GM18517 (cell line): Measurements from ENCODE around the gene SLC22A14.
"Not testable (repeated sequence)": the region's sequence is repeated elsewhere in the genome, so short reads cannot be mapped to it uniquely, and the experiment has no call there.

Source experiments
- ATAC-seq: cut with Tn5 transposase; IDR thresholded peaks from one replicate; pipeline ENCODE4 v1.9.1; 2021; ENCODE audit warnings: mild to moderate bottlenecking, moderate library complexity; ENCODE audit not compliant: unreplicated experiment

Gene SLC22A14

GRCh38 chr3:38313263-38313662 lies 31.2 kb downstream of the SLC22A14 start:
- no peak for ATAC-seq

GRCh38 chr3:38313695-38314094 lies 31.6 kb downstream of the SLC22A14 start:
- no peak for ATAC-seq

DNA sequence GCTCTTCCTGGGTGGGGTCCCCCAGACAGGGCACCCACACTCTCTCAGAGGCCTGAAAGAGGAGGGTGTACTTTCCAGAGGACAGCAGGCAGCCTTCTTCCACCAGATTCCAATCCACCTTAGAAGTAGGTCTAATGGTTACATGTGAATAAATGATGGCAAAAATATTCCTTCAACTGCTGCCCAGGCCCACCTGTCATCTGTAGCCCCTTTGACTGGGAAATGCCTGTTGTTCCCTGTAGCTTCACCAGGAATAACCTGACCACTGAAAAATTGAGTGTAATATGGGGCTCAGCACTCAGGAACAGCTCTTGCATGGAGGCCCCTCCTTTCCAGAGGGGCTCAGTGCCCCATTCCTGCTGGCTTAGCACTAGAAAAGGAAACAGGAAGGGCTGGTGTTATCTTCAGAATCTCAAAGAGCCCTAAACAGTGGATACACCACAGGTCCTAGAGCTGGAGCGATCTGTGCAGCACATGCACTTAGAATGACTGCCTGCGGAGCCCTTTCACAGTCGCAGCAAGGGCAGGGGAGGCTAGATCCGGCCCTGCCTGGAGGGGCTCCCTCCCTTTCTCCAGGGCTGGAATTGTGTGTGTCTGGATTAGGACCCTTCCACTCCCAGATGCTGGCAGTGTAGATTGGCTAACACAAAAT lies 32.1 kb downstream of the SLC22A14 start:
- ATAC-seq, result no peak

GRCh38 chr3:38314764-38315487 lies 32.8 kb downstream of the SLC22A14 start:
- no peak for ATAC-seq

- no peak for ATAC-seq
Measured at GRCh38 chr3:38315488-38316230, 33.6 kb downstream of the SLC22A14 start.

GRCh38 chr3:38316356-38317191 lies 34.5 kb downstream of the SLC22A14 start:
- no peak for ATAC-seq

DNA sequence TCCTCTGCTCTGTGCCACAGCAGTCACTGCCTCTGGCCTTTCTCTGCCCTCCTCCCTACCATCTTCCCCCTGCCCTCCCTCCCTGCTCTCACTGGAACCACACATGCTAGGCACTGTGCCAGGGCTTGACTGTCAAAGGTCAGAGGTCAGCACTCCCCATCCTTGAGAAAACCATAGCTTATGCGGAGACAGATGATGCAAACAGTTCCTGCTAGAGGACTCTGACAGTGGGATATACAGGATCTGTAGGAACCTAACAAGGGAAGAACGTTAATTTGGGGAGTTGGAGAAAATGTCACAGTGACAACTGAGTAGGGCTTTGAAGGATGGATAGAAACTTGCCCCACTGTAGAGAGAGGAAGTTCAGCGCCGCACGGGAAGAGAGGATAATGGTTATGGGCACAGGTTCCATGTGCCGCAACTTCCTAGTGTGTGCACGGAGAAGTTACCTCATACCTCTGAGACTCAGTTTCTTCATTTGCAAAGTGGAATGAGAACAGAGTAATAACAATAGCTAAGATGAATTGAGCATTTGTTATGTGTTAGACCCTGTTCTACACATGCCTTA lies 35.2 kb downstream of the SLC22A14 start:
- no peak for ATAC-seq

- no peak for ATAC-seq
Measured at GRCh38 chr3:38318766-38319671, 36.9 kb downstream of the SLC22A14 start.

DNA sequence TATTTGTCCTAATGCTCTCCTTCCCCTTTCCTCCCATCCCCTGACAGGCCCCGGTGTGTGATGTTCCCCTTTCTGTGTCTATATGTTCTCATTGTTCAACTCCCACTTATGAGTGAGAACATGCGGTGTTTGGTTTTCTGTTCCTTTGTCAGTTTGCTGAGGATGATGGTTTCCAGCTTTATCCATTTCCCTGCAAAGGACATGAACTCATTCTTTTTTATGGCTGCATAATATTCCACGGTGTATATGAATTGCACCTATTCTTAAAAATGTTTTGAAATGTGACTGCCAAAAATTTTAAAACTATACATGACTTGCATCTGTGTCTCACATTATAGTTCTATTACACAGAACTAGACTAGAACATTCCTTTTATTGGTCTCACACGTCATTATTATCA lies 38.5 kb downstream of the SLC22A14 start:
- not testable (repeated sequence) for ATAC-seq

DNA sequence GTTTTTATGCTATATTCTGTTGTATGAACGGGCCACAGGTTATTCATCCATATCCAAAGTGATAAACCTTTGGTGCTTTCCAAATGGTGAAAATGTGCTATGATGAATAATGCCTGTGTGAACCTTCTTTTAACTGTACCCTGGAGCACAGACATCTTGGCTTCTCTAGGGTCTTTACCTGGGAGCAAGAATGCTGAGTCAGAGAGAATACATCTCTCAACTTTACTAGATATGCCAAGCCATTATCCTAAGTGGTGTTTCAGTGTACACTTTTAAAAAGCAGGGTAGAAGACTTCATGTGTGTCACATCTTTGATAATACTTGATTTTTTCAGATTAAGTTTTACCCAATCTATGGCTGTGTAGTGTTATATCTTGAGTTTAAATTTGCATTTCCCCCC lies 41.0 kb downstream of the SLC22A14 start:
- ATAC-seq, result no peak

DNA sequence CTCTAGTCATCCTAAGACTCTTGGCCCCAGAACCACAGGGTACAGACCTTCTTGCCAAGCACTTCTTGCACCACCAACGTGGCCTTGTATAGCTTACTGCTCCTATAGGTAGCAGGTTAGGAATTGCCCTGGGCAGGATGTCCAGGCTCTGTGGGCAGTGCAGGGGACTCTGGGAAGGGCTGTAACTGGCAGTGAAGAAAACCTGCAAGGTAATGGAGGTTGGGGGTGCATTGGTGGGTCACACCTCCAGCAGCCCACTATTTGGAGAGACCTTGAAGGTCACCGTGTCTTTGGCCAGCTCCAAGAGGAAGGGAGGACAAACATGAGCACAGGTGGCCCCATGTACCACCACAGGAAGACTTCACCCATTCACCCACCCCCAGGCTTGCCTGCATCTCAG lies 43.2 kb downstream of the SLC22A14 start:
- no peak for ATAC-seq

DNA sequence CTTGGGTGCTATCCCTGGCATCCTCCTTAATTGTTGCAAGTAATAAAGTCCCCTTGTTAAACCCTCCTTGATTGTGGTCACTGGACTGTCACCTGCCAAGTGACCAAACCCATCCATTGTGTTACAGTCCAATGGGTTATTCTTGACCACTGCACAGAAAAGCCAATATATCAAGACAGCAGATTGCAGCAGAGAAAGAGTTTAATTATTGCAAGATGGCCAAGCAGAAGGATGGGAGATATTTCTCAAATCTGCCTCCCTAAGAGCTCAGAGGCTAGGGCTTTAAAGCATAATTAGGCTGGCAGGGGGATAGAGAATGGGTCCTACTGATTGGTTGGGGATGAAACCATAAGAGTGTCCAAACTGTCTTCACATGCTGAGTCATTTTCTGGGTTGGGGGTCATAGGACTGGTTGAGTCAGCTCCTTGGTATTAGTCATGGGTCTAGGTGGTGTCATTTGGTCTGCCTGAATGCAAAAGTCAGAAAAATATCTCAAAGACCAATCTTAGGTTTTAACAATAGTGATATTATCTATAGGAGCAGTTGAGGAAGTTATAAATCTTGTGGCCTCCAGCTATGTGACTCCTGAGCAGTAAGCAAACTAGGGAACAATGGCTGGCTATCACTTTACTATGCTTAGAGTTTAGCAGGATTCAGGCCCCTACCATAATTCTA lies 45.4 kb downstream of the SLC22A14 start:
- ATAC-seq, result no peak

GRCh38 chr3:38331257-38332022 lies 49.3 kb downstream of the SLC22A14 start:
- no peak for ATAC-seq

GRCh38 chr3:38332201-38332600 lies 50.1 kb downstream of the SLC22A14 start:
- ATAC-seq, result no peak

DNA sequence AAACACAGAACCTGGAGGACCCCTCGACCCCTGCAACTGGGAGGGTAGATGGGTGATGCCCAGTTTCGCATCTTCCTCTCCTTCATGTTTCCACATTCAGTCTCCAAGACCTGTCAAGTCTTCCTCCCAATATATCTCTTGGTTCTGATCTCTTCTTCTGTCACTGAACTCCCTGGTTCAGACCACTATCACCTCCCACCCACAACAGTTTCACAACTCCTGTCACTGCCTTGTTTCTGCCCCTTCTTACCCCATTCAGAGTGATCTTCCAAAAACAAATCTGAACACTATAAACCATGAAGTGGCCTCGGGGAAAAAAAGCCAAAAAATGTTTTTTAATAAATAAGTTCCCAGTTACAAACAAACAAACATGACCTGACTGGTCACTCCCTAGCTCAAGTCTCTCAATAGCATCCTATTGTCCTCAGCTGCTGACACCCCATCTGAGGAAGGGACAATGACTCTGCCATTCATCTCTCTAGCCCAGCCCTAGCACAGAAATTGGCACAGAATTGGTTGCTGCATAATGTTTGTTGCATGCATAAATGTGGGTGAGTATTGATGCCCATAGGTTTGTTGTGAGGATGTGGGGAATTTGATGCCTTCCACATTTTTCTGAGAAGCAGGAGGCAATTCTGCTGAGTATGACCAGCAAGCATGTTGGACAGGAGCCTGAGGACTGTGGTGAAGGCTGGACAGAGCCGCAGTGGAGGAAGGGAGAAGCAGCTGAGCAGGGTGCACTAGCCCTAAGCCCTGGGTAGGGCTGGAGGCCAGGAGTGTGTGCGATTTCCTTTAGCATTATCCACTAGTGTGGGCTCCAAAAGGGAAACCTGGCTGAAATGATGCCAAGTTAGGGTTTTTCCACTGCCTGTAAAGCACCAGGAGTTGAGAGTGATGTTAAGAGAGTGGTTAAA lies 52.3 kb downstream of the SLC22A14 start:
- ATAC-seq, result no peak

GRCh38 chr3:38335263-38335662 lies 53.2 kb downstream of the SLC22A14 start:
- ATAC-seq, result no peak

GRCh38 chr3:38337703-38338102 lies 55.6 kb downstream of the SLC22A14 start:
- no peak for ATAC-seq
